ENCODE measurements around the gene CPT2.

DNA sequence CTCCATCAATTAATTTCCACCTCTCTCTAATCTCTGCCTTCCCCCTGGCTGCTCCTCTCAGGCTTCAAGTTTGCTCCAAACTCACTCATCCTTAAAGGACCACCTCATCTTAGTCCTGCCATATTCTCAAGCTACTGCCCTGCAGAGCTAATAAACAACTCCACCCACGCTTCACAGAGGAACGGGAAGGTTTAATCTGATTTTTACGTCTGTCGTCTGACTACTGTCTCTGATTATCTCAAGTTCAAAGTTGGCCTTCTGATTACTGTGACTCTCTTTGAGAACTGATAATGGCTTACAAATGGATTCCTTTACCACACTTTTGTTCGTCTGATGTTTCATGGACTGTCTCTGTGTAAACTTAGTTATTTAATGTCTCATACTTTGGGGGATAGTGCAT lies 7.6 kb upstream of the CPT2 start:
- no peak for TF ChIP-seq POLR2A (IDR thresholded peaks at IDR 0.05)
- TF ChIP-seq CTCF (IDR thresholded peaks at IDR 0.05): no peak

Data from esophagus squamous epithelium (tissue), 4 donors.